NCI-H2081 (cell line): ENCODE data around the gene SLC18B1.

Experiments used
- DNase-seq, 2 experiments: peaks; one replicate each; lab custom pipeline; 2025; lab: John Stamatoyannopoulos, UW

Gene SLC18B1

GRCh38 chr6:132797951-132798868, at the start of gene SLC18B1:
TSS of gene SLC18B1 (minus strand) at chr6:132798637. CDS start at chr6:132798456, 181 bp downstream.
- DNase-seq: peak; percentile 51 to 52

GRCh38 chr6:132843316-132844035, 45.0 kb upstream of the SLC18B1 start:
- DNase-seq: no peak

- DNase-seq: no peak
Measured at GRCh38 chr6:132841966-132842365, 43.5 kb upstream of the SLC18B1 start.

- no peak for DNase-seq
Measured at GRCh38 chr6:132832891-132833290, 34.5 kb upstream of the SLC18B1 start.

- DNase-seq: peak; percentile 66 to 72
Measured at GRCh38 chr6:132830334-132830751, 31.9 kb upstream of the SLC18B1 start.

- no peak for DNase-seq
Measured at GRCh38 chr6:132820629-132821381, 22.4 kb upstream of the SLC18B1 start.

GRCh38 chr6:132819405-132820161, 21.1 kb upstream of the SLC18B1 start:
- DNase-seq: no peak

GRCh38 chr6:132818404-132819359, 20.2 kb upstream of the SLC18B1 start:
- no peak for DNase-seq

GRCh38 chr6:132817554-132818403, 19.3 kb upstream of the SLC18B1 start:
- DNase-seq: no peak

GRCh38 chr6:132816660-132817059, 18.2 kb upstream of the SLC18B1 start:
- no peak for DNase-seq

GRCh38 chr6:132814716-132815570, 16.5 kb upstream of the SLC18B1 start:
- DNase-seq: no peak

GRCh38 chr6:132813173-132813856, 14.9 kb upstream of the SLC18B1 start:
- DNase-seq: peak; percentile 41 to 56

GRCh38 chr6:132812756-132813172, 14.3 kb upstream of the SLC18B1 start:
- peak; percentile 4 to 8 for DNase-seq

GRCh38 chr6:132812255-132812732, 13.9 kb upstream of the SLC18B1 start:
- DNase-seq: peak in 1 of 2 experiments; percentile 15

GRCh38 chr6:132811276-132811675, 12.8 kb upstream of the SLC18B1 start:
- no peak for DNase-seq

- no peak for DNase-seq
Measured at GRCh38 chr6:132805548-132805947, 7.1 kb upstream of the SLC18B1 start.

- no peak for DNase-seq
Measured at GRCh38 chr6:132804251-132804650, 5.8 kb upstream of the SLC18B1 start.

- DNase-seq: no peak
Measured at GRCh38 chr6:132800656-132801055, 2.2 kb upstream of the SLC18B1 start.
